Loucy (cell line): ENCODE results near the gene FIBCD1.
"Not testable (repeated sequence)": the region's sequence is repeated elsewhere in the genome, so short reads cannot be mapped to it uniquely, and the experiment has no call there.

ENCODE experiments used
- H2AFZ ChIP-seq: fragments of 200-600 bp; sonication (generic); 2 replicates; pipeline ENCODE4 v1.6.0; 2016; ENCODE audit warnings: antibody characterized with exemption, mild to moderate bottlenecking, low read length, moderate library complexity
- H3F3A ChIP-seq: fragments of 200-600 bp; 2 replicates; pipeline ENCODE4 v1.6.0; 2016; ENCODE audit warnings: antibody characterized with exemption, low read depth, mild to moderate bottlenecking
- H3K27me3 ChIP-seq: fragments of 200-600 bp; sonication (generic); 2 replicates; pipeline ENCODE4 v1.6.1; 2014; ENCODE audit warnings: low read length, mild to moderate bottlenecking; ENCODE audit not compliant: insufficient read depth, poor library complexity, severe bottlenecking
- H3K36me3 ChIP-seq: fragments of 200-600 bp; sonication (generic); 2 replicates; pipeline ENCODE4 v1.6.1; 2016; ENCODE audit warnings: low read length; ENCODE audit not compliant: insufficient read depth
- H3K4me1 ChIP-seq: fragments of 200-600 bp; sonication (generic); 2 replicates; pipeline ENCODE4 v1.5.1; 2014; ENCODE audit warnings: low read length, mild to moderate bottlenecking; ENCODE audit not compliant: insufficient read depth, poor library complexity, severe bottlenecking
- H3K4me2 ChIP-seq: fragments of 200-600 bp; sonication (generic); 2 replicates; pipeline ENCODE4 v1.6.0; 2014; ENCODE audit warnings: antibody characterized with exemption, low read length, low read depth, mild to moderate bottlenecking; ENCODE audit not compliant: poor library complexity, severe bottlenecking
- H3K4me3 ChIP-seq: fragments of 200-600 bp; sonication (generic); 2 replicates; pipeline ENCODE4 v1.5.1; 2014; ENCODE audit warnings: low read length, mild to moderate bottlenecking, mixed read lengths; ENCODE audit not compliant: poor library complexity, severe bottlenecking
- H3K79me2 ChIP-seq: fragments of 200-600 bp; sonication (generic); 2 replicates; pipeline ENCODE4 v1.6.1; 2014; ENCODE audit warnings: low read length; ENCODE audit not compliant: insufficient read depth
- H3K9ac ChIP-seq: fragments of 200-600 bp; sonication (generic); 2 replicates; pipeline ENCODE4 v1.6.0; 2014; ENCODE audit warnings: mild to moderate bottlenecking, low read depth, low read length, moderate library complexity; ENCODE audit not compliant: poor library complexity, severe bottlenecking
- H3K9me2 ChIP-seq: fragments of 200-600 bp; sonication (generic); replicated peaks from 2 replicates; pipeline ENCODE4 v1.6.1; 2016; ENCODE audit warnings: low read depth, low read length, mixed read lengths
- H3K9me3 ChIP-seq: fragments of 200-600 bp; sonication (generic); 2 replicates; pipeline ENCODE4 v1.6.1; 2014; ENCODE audit warnings: mild to moderate bottlenecking, antibody characterized with exemption, low read length, low read depth; ENCODE audit not compliant: insufficient read depth
- H4K20me1 ChIP-seq: fragments of 200-600 bp; sonication (generic); 2 replicates; pipeline ENCODE4 v1.6.0; 2014; ENCODE audit warnings: antibody characterized with exemption, low read length, mild to moderate bottlenecking; ENCODE audit not compliant: insufficient read depth, poor library complexity, severe bottlenecking
- CTCF ChIP-seq: fragments of 200-600 bp; sonication (generic); conservative IDR thresholded peaks from 2 replicates; pipeline ENCODE4 v1.5.1; 2014; ENCODE audit warnings: mild to moderate bottlenecking, antibody characterized with exemption, low read length
- EZH2phosphoT487 ChIP-seq: fragments of 200-600 bp; IDR thresholded peaks from 2 replicates; pipeline ENCODE4 v1.6.1; 2018; ENCODE audit warnings: antibody characterized with exemption, mild to moderate bottlenecking, moderate library complexity, borderline replicate concordance

The FIBCD1 gene

GRCh38 chr9:130912932-130913598 lies 26.0 kb downstream of the FIBCD1 start:
- TF ChIP-seq EZH2phosphoT487 (no peak), CTCF (no peak)
- Histone ChIP-seq H3F3A (no peaks in the 10 kb centered on the region), H3K4me1 (no peaks in the 10 kb centered on the region), H3K4me2 (no peak overlapping the region), H3K36me3 (no peaks in the 10 kb centered on the region), H3K9ac (no peak overlapping the region), H3K9me2 (no peaks in the 10 kb centered on the region), H3K79me2 (no peaks in the 10 kb centered on the region), H4K20me1 (no peaks in the 10 kb centered on the region), H3K4me3 (no peak overlapping the region), H3K9me3 (no peaks in the 10 kb centered on the region), H3K27me3 (no peaks in the 10 kb centered on the region), H2AFZ (no peak overlapping the region)

- Histone ChIP-seq H3K9me2 (no peaks in the 10 kb centered on the region), H3K79me2 (no peaks in the 10 kb centered on the region), H3K4me3 (no peak overlapping the region), H3F3A (no peaks in the 10 kb centered on the region), H3K9me3 (no peaks in the 10 kb centered on the region), H2AFZ (no peak overlapping the region), H4K20me1 (no peaks in the 10 kb centered on the region), H3K4me1 (no peaks in the 10 kb centered on the region), H3K36me3 (no peaks in the 10 kb centered on the region), H3K9ac (no peak overlapping the region), H3K4me2 (no peak overlapping the region), H3K27me3 (no peaks in the 10 kb centered on the region)
- TF ChIP-seq EZH2phosphoT487, result no peak
- TF ChIP-seq CTCF, result no peak
Observed at GRCh38 chr9:130911254-130912049, 27.6 kb downstream of the FIBCD1 start.

- not testable (repeated sequence) for H3K9me2 ChIP-seq, H3F3A ChIP-seq, H3K4me3 ChIP-seq, H3K4me1 ChIP-seq, H3K9ac ChIP-seq, H3K4me2 ChIP-seq, H2AFZ ChIP-seq, H3K79me2 ChIP-seq, H3K27me3 ChIP-seq, H4K20me1 ChIP-seq, H3K9me3 ChIP-seq, H3K36me3 ChIP-seq
Observed at GRCh38 chr9:130910670-130911069, 28.4 kb downstream of the FIBCD1 start.

GRCh38 chr9:130910041-130910440 lies 29.0 kb downstream of the FIBCD1 start:
- not testable (repeated sequence) for H3K27me3 ChIP-seq, H3K9ac ChIP-seq, H4K20me1 ChIP-seq, H3K4me3 ChIP-seq, H3K36me3 ChIP-seq, H3K79me2 ChIP-seq, H2AFZ ChIP-seq, H3K9me2 ChIP-seq, H3K9me3 ChIP-seq, H3K4me1 ChIP-seq, H3K4me2 ChIP-seq, H3F3A ChIP-seq
